Measurements from ENCODE around the gene CLBA1. TPM values are rescaled to one million over a fixed set of nuclear protein-coding genes. Genes with fewer than 3 reads are reported as not detected.

Gene CLBA1
- total RNA-seq, 2 donors from 2014 or later: 4.7 to 5.6 TPM

DNA sequence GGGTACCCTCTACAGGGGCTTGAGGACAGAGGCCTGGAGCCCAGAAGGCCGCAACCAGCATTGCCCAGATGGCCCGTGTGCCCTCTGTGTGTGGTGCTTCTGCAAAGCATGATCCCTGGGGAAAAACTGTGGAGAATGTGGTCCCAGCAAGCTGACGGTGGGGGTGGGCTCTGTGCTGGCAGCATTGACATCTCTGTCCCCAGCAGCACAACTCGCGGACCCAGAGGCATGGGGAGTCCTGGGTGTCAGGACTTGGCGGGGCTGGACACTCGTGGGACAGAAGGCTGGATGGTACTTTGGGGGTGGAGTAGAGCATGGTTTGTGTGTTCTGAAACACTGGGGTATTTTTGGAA, 4.3 kb downstream of the CLBA1 start:
- intact Hi-C loops (cut with DNase I): no loop called here
- DNase-seq (ENCODE audit: low spot score): no peak

DNA sequence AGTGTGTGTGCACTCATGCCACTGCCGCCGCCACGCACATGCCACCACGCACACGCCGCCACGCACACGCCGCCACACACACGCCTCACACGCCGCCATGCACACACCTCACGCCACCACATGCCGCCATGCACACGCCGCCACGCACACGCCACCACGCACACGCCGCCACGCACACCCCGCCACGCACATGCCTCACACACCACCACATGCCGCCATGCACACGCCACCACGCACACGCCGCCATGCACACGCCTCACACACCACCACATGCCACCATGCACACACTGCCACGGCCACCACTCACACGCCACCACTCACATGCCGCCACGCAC, 6.3 kb downstream of the CLBA1 start:
- no peak for DNase-seq (ENCODE audit: low spot score)
- intact Hi-C loops (cut with DNase I): loop anchor here in 1 of 2 donors (2.0 kb wide), 1 partner anchor 15 kb away; no protein-coding TSS in a partner anchor

DNA sequence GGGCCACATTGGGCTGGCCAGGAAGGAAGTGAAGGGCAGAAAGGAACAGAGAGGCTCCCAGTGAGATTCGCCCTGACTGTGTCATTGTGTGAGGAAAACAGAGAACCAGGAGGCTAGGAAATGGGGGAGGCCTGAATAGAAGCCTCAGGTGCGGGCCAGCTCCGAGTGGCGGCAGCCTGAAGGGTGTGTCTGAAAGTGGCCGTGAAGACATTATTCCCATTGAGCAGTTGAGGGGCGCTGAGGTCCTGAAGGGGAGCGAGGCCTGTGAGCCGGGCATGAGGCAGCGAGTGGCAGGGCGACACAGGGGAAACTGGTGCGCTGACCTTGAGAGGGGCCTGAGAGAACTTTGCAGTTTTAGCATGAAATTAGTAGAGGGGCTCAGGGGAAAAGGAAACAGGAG, 6.9 kb downstream of the CLBA1 start:
- intact Hi-C loops (cut with DNase I): loop anchor here in 1 of 2 donors (2.0 kb wide), 1 partner anchor 14 kb away; no protein-coding TSS in a partner anchor
- no peak for DNase-seq (ENCODE audit: low spot score)

DNA sequence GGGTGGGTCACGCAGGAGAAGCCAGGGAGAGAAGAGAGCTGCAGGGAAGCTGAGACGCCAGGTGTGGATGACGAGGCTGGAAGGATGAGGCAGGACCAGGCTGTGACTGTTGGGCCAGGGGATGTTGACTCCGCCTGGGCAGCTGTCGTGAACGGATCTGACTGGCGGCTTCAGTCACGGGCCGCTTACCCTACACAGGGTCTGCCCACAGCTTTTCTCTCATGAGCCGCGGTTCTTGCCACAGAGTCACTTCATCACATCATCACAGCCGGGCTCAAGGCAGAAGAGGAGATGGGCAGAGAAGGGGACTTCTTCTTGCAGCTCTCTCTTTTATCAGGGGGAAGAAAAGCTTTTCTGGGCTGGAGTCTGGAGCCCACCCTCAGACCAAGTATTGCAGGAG, 7.7 kb downstream of the CLBA1 start:
- DNase-seq (ENCODE audit: low spot score): no peak
- intact Hi-C loops (cut with DNase I): loop anchor here in 1 of 2 donors (2.0 kb wide), 1 partner anchor 13 kb away; no protein-coding TSS in a partner anchor

DNA sequence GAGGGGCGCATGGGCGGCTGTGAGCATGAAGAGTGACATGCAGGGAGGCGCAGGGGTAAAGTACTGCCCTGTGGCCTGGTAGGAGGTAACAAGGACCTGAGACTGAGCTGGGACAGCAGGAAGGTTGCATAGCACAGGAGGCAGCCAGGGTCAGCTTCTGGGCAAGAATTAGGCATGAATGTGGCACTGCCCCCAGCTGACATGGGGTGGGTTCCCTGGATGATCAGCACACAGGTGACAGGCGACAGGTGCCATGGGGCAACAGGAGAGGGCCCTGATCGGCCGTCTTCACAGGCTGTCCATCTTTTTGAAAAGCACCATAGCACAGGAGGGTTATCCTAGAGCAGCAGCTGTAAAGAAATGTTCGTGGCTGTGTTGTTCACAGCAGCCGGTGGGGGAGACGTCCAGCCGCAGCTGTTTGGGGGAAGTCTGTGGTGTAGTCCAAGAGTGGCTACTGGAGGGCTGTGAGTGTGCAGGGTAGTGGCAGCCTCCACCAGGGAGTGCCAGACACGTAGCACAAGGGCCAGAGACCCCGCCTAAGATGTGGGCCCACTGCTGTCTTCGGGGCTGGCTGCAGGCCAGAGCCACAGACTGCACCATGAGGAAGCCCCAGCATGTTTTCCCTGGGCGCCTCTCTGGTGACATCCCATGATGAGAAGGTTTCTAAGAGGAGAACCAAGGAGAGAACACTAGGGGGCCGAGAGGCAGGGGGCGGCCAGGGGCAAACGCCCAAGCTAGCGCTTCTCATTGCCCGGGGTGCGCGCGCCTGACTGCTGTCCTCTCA, 8.4 kb downstream of the CLBA1 start:
- peak; percentile 77 for DNase-seq (ENCODE audit: low spot score)
- intact Hi-C loops (cut with DNase I): loop anchor here in 1 of 2 donors (2.0 kb wide), 1 partner anchor 13 kb away; no protein-coding TSS in a partner anchor

DNA sequence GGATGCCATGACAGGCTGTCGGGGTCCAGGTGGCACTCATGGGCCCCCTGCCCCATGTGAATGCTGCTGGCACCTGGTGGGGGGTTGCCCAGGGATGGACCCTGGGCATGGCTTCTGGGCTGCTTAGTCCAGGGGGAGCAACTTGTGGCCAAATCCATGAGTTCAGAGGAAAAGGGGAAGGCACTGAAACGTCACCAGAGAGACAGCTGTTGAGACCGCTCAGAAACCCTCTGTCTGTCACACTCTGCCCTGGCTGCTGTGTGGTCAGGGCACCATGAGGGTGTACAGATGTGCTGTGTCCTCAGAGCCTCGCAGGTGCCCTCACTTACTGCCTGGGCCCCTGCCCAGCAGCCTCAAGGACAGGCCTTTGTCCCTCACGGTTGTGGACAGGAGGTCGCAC, 9.4 kb downstream of the CLBA1 start:
- intact Hi-C loops (cut with DNase I): no loop called here
- DNase-seq (ENCODE audit: low spot score): no peak

DNA sequence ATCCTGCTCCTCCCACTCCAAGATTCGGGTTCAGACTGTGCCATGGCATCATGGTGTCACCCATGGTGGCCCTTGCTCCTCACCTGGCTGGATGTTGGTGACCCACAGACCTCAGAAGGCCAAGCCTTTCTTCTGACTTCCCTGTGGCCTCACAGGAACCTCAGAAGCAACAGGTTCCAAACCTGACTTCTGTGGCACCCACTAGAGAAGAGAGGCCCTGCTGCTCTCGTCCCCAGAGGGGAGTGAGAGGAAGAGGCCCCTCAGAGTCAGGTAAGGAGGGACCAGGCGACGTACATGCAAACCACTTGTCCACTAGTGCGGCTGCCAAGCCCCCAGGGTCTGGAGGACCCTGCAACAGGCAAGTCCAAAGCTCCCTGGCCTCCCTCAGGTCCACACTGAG, 10.4 kb downstream of the CLBA1 start:
- no peak for DNase-seq (ENCODE audit: low spot score)
- intact Hi-C loops (cut with DNase I): no loop called here

DNA sequence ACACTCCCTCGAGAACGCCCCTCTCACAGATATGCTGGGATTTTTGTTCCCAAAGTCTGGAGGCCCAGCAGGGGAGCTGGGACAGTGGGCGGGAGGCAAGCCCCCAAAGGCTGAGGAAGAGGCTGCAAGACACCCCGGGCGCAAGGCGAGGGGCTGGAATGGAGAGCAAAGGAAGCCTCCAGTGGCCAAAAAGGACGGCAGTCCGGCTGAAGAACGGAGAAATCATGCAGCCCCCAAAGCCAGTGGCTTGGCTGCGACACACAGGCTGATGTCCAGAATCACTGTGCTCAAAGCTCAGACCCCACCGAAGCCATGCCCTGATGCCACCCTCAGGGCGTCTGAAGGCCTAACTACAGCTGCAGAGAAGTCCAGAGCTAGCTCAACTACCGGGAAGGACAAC, 10.9 kb downstream of the CLBA1 start:
- intact Hi-C loops (cut with DNase I): no loop called here

DNA sequence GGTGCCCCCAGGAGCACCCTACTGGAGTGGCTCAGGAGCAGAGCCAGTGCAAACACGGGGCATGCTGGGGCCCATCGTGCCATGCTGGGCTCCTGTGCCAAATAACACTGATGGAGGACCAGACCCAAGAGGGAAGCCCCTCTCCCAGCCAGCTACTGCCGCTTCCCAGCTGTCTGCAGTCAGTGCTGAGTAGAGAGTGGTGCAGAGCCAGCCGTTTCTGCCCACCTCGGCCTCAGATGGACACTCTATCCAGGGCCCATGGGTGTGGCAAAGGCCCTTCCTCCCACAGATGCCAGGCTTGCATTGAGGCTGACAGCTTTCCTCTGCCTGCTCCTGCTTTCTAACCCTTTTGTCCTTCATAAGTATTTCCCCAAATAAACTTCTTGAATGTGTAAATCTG, 13.2 kb downstream of the CLBA1 start:
- DNase-seq (ENCODE audit: low spot score): no peak
- intact Hi-C loops (cut with DNase I): no loop called here

More for the DNA sequence above, 10.9 kb downstream of the CLBA1 start:
- DNase-seq (ENCODE audit: low spot score): no peak

DNA sequence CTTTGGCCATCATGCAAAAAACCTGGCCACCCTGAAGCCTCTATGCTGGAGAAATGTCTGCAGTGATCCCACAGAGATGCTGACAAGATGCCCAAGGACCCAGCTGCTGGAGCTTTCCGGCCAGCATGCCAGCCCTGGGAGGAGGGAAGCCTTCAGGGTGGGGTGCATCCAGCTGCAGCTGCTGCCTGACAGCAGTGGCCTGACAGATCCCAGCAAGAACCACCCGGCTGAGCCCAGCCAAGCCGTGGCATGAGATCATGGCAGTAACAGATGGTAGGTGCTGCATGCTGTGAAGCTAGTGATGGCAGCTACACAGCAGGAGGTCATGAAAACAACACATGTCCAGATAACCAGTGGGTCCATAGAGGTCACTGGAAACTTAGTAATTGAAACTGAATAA, 13.8 kb downstream of the CLBA1 start:
- intact Hi-C loops (cut with DNase I): no loop called here
- DNase-seq (ENCODE audit: low spot score): no peak

DNA sequence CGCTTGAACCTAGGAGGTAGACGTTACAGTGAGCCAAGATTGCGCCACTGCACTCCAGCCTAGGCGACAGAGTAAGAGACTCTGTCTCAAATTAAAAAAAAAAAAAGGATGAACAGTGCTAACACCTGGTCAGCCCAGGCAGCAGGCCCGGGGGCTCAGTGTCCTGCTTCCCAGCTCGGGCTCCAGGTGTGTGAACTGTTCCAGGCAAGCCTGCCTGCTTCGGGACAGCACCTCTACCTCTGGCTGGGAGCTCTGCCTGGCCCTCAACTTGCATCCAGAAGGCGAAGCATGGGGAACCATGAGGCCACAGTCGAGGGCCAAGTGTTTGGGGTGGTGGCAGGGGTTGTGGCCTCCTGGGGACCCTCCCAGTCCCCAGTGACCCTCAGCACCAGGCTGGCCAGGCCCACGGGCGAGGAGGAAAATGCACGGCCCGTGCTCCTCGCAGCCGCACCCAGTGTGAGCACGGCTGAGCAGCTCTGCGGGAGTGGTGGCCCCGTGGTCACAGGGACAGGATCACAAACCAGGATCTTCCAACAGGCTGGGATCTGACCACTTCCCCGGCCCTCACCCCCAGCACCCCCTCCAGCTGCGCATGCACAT, 19.8 kb downstream of the CLBA1 start:
- intact Hi-C loops (cut with DNase I): no loop called here
- peak; percentile 60 for DNase-seq (ENCODE audit: low spot score)

DNA sequence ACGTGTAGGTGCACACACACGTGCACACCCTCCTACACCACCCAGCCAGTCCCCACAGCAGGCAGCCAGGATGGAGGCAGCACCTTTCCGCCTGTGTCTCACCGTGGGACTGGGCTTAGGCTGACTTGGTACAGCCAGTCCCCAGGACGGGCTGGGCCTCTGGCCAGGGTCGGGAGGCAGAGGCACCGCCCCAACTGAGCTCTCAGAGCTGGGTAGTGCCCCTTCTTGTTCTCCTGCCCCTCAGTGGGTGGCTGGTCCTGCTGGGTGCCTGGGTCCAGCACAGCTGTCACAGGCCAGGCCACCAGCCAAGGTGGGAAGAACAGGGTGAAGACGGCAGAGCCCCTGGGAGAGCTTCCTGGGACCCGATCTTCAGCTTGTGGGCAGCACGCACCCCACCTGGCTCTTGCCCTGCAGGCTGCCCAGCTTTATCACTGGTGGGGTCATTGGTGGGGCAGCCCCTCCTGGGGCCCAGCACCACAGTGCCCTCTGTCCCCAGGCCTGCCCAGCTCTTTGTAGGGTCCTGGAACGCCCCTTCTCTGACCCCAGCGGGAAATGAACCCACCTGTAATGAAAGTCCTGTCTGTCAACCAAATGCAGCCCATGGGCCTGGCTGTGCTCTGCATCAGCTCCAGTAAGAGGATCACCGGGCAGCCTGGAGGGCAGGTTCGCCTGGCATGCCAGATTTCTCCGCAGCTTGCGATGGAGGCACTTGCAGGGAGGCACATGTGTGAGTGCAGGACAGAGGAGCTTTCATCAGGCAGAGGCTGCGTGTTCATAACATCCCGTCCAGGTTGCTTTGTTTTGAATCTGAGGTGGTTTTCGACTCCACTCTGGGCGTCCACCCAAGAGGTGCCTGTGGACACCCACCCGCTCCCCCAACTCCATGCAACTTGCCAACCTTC, 20.6 kb downstream of the CLBA1 start:
- intact Hi-C loops (cut with DNase I): loop anchor here in 1 of 2 donors (2.0 kb wide), 1 partner anchor 13 kb away; no protein-coding TSS in a partner anchor
- peak; percentile 60 for DNase-seq (ENCODE audit: low spot score)

DNA sequence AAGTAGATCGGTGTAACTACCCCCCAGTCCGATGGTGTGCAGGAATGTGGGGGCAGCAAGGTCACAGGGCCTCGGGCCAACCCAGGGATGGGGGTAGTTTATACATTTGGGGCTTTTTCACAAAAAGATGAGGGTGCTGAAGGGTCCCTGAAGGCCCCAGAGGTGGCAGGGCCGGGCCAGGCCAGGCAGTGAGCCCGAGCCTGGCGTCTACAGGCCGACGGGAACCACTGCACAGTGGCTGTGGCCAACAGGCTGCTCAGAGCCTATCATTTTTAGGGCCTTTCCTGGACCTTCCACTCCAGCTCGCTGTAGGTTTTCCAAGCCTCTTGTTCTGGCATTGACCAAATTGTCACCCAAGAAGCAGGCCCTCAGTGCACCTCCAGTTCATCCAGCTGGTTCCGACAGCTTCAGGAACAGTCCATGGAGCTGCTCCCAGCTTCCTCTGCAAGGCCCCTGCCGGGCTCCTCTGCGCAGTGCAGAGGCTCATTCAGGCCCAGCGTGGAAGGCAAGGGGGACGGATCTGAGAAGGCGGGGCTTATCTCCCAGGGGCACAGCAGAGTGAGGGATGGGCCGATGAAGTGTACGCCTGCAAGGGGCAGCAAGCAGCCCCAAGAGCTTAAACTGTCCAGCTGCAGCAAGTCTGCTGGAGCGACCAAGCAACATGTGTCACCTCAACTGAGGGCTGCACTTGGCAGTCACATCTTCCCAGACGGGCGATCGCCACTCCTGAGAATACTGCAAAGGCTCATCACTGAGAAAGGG, 21.4 kb downstream of the CLBA1 start:
- intact Hi-C loops (cut with DNase I): loop anchor here in 1 of 2 donors (2.0 kb wide), 1 partner anchor 14 kb away; no protein-coding TSS in a partner anchor
- DNase-seq (ENCODE audit: low spot score): peak; percentile 63

DNA sequence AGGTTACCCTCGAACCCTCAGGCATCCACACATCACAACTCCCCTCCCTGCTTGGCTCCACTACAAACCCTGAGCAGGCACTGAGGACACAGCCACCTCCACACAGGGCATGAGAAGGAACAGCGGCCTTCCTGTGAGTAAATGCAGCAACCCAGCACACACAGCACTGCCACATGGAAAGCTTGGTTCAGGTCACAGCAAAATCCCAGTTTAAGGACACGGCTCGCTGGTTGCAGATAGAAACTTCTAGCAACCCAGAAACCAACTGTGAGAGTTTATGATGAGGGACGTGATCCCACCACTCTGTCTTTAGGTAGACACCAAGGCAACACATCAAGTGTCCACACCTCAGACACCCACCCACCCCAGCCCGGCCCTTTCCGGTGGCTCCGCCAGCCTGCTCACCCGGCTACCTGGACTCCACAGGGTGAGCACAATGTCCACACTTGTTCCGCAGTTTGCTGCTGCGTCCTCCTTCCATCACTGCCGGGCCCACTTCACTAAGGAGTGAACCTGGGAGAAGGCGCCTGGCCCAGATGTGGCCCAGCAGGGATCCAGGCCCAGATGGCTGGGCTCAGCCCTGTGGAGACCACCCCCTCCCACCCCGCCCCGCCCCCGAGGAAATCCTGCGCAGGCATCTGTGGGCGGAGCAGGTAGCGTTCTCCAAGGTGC, 22.1 kb downstream of the CLBA1 start:
- DNase-seq (ENCODE audit: low spot score): peak; percentile 58
- intact Hi-C loops (cut with DNase I): loop anchor here in 1 of 2 donors (2.0 kb wide), 1 partner anchor 15 kb away; no protein-coding TSS in a partner anchor

DNA sequence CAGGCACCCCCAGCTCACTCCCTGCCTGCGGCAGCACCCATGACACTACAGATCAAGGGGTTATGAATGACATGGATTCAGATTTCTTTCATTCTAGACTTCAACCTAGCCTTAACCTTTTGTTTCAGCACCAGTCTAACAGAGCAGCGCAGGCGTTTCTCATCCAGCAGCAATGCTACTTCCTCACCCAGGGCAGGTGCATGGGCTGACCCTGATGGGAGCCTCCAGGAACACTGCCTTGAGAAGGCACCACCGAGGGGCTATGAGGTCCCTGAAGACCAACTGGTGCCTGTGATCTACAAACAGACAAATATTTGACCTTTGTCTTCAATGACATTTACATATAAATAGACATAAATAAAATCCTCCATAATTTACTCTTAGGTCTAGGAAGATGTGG, 24.5 kb downstream of the CLBA1 start:
- intact Hi-C loops (cut with DNase I): no loop called here
- peak; percentile 32 for DNase-seq (ENCODE audit: low spot score)

DNA sequence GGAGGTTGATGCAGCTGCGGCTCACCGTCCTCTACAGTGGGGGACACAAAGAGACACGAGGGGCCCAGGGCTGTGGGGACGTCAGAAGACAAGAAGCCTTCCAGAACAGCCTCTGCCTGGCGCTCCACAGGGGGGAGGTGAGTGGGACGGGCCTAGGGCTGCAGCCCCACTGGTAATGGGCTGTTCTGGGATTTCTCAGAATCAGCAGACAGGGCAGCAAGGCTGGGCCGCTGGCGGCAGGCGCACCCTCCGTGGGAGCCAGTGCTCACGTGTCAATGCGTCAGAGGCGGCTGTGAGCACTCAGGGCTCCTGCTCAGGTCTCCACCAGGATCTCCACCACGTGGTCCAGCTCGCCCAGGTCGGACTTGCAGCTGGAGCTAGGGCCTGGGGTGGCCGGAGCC, 25.3 kb downstream of the CLBA1 start:
- intact Hi-C loops (cut with DNase I): no loop called here
- DNase-seq (ENCODE audit: low spot score): peak; percentile 69

DNA sequence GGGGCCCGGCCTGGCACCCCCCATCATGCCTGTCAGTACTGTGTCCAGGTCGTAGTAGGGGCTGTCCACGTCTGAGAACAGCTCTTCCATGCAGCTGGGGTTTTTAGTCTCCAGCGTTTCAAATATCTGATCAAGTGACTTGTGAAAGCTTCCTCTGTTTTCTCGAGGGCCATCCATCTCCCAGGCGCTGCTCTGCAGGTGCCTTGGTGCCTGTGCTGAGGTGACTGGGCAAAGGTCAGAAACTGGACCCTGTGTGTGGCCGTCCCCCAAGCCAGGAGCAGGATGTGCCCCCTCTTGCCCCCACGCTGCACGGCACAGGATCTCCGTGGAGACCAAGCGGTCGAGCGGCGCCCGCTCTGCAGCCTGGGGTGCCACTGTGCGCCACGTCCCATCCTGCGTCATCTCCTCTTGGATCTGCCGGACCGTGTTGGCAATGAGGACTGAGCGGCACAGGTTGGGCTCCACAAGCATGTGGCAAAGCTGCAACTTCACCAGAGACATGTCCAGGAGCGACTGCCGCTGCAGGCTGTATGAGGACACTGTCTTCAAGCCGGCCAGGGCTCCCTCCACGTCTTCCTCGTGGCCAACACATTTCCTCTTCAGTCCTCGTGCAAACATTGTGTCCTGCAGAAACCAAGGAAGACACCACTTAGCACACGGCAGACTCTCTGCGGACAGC, 25.9 kb downstream of the CLBA1 start:
- intact Hi-C loops (cut with DNase I): no loop called here
- peak; percentile 58 for DNase-seq (ENCODE audit: low spot score)
